Activated CD4-positive, alpha-beta T cell treated with anti-CD3 and anti-CD28 coated beads, Interleukin-2, Interleukin-6, amounts not matched to agents 100 ng/mL and 50 ng/mL, durations not matched to agents 16 hours and 8 hours (primary cell): ENCODE data around the gene LYZL6.

ENCODE experiments used
- DNase-seq: peaks from one replicate; pipeline ENCODE4 v3.0.0-alpha.2; 2020

Gene LYZL6, protein sequence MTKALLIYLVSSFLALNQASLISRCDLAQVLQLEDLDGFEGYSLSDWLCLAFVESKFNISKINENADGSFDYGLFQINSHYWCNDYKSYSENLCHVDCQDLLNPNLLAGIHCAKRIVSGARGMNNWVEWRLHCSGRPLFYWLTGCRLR

GRCh38 chr17:35943537-35943936, at the start of gene LYZL6:
Gene LYZL6, minus strand, starts transcription at chr17:35943713. Its CDS starts 4,357 bp downstream, at chr17:35939356.
- DNase-seq, result no peak

DNA sequence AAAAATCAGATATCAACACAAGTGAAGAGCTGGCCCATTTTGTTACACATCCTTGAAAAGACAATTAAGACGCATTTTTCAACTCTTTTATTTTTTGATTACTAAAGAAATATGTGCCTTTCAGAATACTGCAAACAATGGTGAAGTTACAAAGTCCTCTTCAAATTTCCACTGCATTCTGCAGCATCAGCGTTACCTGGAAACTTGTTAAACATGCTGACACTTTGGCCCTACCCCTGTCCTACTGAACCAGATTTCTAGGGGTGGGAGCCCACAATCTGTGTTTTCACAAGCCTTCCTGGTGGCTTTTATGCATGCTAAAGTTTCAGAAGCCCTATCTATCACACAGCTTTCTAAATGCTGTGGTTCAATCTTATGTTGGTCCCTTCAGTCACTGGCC, 47.6 kb upstream of the LYZL6 start:
- DNase-seq, result no peak

GRCh38 chr17:35988164-35988563, 44.7 kb upstream of the LYZL6 start:
- DNase-seq, result no peak

DNA sequence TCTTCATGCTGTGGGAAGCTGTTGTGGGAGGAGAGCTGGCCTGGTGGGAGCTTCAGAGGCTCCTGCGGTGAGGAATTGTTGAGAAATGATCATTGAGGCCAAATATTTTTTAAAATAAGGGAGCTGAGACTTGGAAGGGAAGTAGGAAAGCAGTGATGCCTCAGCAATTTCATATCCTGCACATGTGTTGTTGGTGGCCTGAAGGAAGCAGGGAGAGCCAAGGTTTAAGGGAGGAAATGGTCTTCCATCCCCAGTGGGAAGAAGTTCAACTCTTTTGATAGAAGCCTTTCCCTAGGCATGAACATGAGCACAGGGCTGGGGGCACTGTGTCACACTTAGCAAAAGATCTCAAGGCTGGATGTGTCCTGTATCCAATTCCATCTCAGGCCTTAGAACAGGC, 43.1 kb upstream of the LYZL6 start, which contains the start of gene CCL14:
CCL14 (minus strand) TSS at position 87 of the 400 bp plus-strand sequence; CDS start at position 7, 80 bp downstream.
- no peak for DNase-seq

- no peak for DNase-seq
Observed at GRCh38 chr17:35984140-35984539, 40.6 kb upstream of the LYZL6 start.

- no peak for DNase-seq
Observed at GRCh38 chr17:35982409-35983191, 39.1 kb upstream of the LYZL6 start.

DNA sequence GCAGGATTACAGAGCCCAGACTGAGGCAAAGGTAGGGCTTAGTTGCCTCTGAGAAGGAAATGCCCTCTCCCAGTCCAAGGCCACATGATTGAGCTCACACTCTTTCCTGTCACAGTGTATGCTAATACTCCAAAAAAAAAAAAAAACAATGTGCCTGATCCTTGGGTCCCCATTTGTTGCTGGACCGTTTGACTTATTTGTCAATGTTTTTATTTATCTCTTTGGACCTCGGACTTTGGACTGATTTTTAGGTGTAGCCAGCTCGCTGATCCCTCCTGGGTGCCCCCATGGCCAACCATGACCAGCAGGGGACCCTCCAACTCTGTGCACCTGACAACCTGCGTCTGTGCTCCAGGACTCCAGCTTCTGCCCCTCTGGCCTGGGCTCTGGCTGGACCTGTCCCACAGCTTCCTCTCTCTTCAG, 38.4 kb upstream of the LYZL6 start:
- no peak for DNase-seq

- no peak for DNase-seq
Observed at GRCh38 chr17:35981246-35981645, 37.7 kb upstream of the LYZL6 start, which contains the start of gene CCL16. Gene CCL16, minus strand, starts transcription at chr17:35981497. Its CDS starts 77 bp downstream, at chr17:35981420.

GRCh38 chr17:35978346-35978745, 34.8 kb upstream of the LYZL6 start:
- no peak for DNase-seq

GRCh38 chr17:35977509-35977908, 34.0 kb upstream of the LYZL6 start:
- no peak for DNase-seq

- DNase-seq, result no peak
Observed at GRCh38 chr17:35973333-35974260, 30.1 kb upstream of the LYZL6 start.

- DNase-seq, result no peak
Observed at GRCh38 chr17:35972945-35973332, 29.4 kb upstream of the LYZL6 start.

DNA sequence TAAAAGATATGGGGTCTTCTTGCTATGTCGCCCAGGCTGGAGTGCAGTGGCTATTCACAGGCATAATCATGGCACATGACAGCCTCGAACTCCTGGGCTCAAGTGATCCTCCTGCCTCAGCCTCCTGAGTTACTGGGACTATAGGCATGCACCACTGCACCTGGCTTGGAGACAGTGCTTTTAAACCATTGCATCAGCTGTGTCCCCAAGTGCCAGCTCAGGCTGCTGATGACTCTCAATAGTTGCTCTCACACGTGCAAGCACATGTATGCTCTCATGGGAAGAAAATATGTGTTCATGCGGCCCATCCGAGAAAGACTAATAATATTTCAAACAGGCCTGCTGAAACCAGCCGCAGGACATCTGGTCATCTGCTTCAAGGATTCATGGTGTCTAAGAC, 29.0 kb upstream of the LYZL6 start:
- DNase-seq, result no peak

DNA sequence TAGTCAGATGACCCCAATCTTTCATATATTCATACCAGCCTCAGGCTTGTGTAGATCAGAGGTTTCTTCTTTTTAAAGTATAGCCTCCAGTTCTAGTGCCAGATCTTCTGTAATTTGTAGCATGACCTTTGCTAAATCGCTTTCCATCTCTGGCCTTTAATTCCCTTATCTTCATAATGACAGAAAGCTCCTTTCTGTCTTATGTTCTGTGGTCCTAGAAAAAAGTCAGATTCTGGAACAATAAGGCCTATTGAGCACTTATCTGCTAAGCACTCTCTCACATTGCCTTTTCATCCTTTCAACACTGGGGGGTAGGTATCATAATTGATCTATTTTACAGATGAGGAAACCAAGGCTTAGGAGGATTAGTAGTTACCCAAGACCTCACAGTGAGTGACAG, 28.6 kb upstream of the LYZL6 start:
- no peak for DNase-seq

- peak; percentile 87 for DNase-seq
Observed at GRCh38 chr17:35969558-35970380, 26.3 kb upstream of the LYZL6 start.

- no peak for DNase-seq
Observed at GRCh38 chr17:35968520-35969054, 25.1 kb upstream of the LYZL6 start.

DNA sequence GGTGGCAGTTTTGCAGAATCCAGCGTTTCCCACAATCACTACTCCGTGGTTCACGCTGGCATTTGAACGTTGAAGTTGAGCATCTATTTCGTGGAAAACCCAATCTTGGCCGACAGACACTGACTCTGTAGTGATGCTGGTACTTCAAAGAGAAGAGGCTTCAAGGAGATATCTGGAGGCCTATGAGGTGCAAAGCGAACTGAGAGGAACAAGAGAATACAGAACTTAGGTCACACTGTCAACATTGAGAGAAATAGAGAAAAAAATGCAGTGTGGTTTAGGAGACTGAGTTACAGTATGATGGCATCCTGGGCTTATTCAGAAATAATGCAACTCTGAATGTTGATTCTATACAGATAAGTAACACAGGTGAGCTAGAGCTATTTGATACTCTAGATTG, 21.8 kb upstream of the LYZL6 start:
- DNase-seq, result peak; percentile 22

DNA sequence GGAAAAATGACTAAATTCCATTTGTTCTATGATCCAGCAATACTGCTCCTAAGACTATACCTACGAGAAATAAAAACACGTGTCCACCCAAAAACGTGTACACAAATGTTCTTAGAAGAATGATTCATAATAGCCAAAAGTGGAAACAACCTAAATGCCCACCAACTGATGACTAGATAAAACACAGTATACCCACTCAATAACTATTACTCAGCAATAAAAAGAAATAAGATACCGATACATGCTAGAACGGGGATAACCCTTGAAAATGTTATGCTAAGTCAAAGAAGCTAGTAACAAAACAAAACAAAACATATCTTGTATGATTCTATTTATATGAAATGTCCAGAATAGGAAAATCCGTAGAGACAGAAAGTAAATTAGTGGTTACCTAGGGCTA, 20.1 kb upstream of the LYZL6 start:
- no peak for DNase-seq

GRCh38 chr17:35953720-35954119, 10.2 kb upstream of the LYZL6 start:
- no peak for DNase-seq

- no peak for DNase-seq
Observed at GRCh38 chr17:35949401-35949800, 5.9 kb upstream of the LYZL6 start.

GRCh38 chr17:35948092-35948491, 4.6 kb upstream of the LYZL6 start:
- DNase-seq, result no peak

DNA sequence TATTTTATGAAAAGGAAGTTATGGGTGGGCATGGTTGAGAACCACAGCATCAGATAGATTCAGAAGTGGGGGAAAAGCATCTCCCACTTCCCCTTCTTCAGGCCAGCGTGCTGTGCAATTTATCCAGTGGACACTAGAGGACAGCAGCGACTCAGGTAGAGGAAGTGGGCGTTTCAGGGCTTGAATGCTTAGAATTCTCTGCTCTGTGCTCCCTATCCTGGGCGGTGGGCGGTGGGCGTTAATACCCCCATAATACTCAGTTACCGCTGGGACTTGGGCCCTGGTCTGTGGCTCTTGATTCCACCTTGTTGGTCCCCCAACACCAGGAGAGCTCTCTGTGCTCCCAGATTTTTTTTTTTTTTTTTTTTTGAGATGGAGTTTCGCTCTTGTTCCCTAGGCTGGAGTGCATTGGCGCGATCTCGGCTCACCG, 3.7 kb upstream of the LYZL6 start:
- peak; percentile 62 for DNase-seq
